Mesothelial cell of epicardium (in vitro differentiated cells): Measurements from ENCODE around the gene ZNF358. TPM values are rescaled to one million over a fixed set of nuclear protein-coding genes. Genes with fewer than 3 reads are reported as not detected.

Experiments
- DNase-seq, 2 experiments: peaks; one replicate each; pipeline ENCODE4 v3.0.0; 2021; ENCODE audit warnings: low spot score in 2 of 2; ENCODE audit not compliant: unreplicated experiment in 2 of 2
- H3K27ac Mint-ChIP-seq: 2 replicates; pipeline ENCODE4 v1.8.0; 2021; ENCODE audit warnings: mixed read lengths
- H3K27me3 Mint-ChIP-seq: 2 replicates; pipeline ENCODE4 v1.8.0; 2021; ENCODE audit warnings: low read depth, mixed read lengths
- H3K36me3 Mint-ChIP-seq: 2 replicates; pipeline ENCODE4 v1.8.0; 2021; ENCODE audit warnings: mixed read lengths
- H3K4me1 Mint-ChIP-seq: 2 replicates; pipeline ENCODE4 v1.8.0; 2021; ENCODE audit warnings: mixed read lengths
- H3K4me3 Mint-ChIP-seq: 2 replicates; pipeline ENCODE4 v1.8.0; 2021; ENCODE audit warnings: mild to moderate bottlenecking, moderate library complexity, mixed read lengths
- H3K9me3 Mint-ChIP-seq: 2 replicates; pipeline ENCODE4 v1.8.0; 2021; ENCODE audit warnings: mixed read lengths
- total RNA-seq: library from RNA; stranded (reverse); gene quantifications from 3 replicates; pipeline ENCODE4 v1.2.1, GENCODE V29; 2021
- TF ChIP-seq, protein P1 (sequence below): fragments of 200-600 bp; sonication (generic); IDR thresholded peaks from one replicate; pipeline ENCODE4 v1.5.0; 2021; ENCODE audit warnings: antibody characterized with exemption; ENCODE audit not compliant: unreplicated experiment

The ZNF358 gene
- total RNA-seq, 1 donor from 2014 or later = 67.5 TPM

DNA sequence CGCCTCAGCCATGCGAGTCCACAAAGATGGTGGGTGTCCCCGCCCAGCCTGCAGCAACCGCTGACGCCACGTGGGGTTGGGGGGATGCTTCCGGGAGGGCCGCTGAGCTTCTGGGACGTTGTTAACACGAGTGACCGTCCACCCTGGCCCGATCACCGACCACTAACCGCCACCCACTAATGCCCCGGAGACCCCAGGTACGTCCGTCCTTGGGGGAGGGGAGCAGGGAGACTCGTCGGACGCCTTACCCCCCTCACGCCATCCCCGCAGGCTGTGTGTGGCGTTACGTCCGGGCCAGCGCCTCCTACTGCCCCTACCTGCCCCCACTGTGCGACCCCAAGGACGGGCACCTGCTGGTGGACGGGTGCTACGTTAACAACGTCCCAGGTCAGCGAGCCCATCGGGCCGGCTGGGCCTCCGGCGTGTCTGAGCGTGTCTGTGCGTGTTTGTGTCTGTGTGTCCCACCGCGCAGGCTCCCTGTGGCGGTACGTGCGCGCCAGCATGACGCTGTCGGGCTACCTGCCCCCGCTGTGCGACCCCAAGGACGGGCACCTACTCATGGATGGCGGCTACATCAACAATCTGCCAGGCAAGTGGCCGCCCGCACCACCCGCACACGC, 40.9 kb downstream of the ZNF358 start:
- H3K4me1 Mint-ChIP-seq = no peaks in the 10 kb centered on the region

DNA sequence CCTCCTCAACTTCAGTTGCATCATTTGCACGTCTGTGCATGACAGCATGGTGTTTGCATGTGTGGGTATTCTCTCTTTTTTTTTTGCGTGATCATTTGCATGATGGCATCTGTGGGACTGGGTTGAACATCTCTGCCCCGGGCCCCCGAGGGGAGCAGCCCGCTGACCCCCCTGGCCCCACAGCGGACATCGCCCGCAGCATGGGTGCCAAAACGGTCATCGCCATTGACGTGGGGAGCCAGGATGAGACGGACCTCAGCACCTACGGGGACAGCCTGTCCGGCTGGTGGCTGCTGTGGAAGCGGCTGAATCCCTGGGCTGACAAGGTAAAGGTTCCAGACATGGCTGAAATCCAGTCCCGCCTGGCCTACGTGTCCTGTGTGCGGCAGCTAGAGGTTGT, 42.8 kb downstream of the ZNF358 start:
- Mint-ChIP-seq H3K27ac (no peak overlapping the region), H3K27me3 (no peaks in the 10 kb centered on the region), H3K9me3 (no peaks in the 10 kb centered on the region), H3K4me3 (no peak overlapping the region), H3K36me3 (peaks cover 27% of the 10 kb centered on the region), H3K4me1 (no peaks in the 10 kb centered on the region)
- DNase-seq = no peak
- TF ChIP-seq, protein P1, sequence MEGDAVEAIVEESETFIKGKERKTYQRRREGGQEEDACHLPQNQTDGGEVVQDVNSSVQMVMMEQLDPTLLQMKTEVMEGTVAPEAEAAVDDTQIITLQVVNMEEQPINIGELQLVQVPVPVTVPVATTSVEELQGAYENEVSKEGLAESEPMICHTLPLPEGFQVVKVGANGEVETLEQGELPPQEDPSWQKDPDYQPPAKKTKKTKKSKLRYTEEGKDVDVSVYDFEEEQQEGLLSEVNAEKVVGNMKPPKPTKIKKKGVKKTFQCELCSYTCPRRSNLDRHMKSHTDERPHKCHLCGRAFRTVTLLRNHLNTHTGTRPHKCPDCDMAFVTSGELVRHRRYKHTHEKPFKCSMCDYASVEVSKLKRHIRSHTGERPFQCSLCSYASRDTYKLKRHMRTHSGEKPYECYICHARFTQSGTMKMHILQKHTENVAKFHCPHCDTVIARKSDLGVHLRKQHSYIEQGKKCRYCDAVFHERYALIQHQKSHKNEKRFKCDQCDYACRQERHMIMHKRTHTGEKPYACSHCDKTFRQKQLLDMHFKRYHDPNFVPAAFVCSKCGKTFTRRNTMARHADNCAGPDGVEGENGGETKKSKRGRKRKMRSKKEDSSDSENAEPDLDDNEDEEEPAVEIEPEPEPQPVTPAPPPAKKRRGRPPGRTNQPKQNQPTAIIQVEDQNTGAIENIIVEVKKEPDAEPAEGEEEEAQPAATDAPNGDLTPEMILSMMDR = no peak

More for the DNA sequence above, 40.9 kb downstream of the ZNF358 start:
- Mint-ChIP-seq H3K27ac (no peak overlapping the region), H3K4me3 (no peak overlapping the region), H3K27me3 (no peaks in the 10 kb centered on the region), H3K36me3 (peaks cover 34% of the 10 kb centered on the region), H3K9me3 (no peaks in the 10 kb centered on the region)
- no peak for DNase-seq
- TF ChIP-seq, protein P1 = no peak

DNA sequence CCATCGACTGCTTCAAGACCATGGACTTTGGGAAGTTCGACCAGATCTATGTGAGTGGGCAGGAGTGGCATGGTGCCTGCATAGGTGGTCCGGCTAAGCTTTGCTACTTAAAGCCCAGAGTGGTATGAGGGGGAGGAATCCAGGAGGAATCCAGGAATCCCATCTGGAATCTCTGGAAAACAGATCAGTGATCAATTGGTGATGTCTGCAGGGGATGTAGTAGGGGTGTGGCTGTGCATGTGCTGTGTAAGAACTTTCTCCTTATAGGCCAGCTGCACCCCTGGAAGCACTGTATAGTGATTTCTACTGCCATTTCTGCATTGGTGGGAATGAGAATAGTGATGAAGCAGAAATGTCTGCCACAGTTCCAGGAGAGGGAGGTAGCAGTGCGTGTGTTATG, 43.2 kb downstream of the ZNF358 start:
- DNase-seq = no peak
- Mint-ChIP-seq H3K27ac (no peak overlapping the region), H3K4me1 (no peaks in the 10 kb centered on the region), H3K36me3 (peaks cover 27% of the 10 kb centered on the region), H3K27me3 (no peaks in the 10 kb centered on the region), H3K9me3 (no peaks in the 10 kb centered on the region), H3K4me3 (no peak overlapping the region)
- TF ChIP-seq, protein P1 = no peak

DNA sequence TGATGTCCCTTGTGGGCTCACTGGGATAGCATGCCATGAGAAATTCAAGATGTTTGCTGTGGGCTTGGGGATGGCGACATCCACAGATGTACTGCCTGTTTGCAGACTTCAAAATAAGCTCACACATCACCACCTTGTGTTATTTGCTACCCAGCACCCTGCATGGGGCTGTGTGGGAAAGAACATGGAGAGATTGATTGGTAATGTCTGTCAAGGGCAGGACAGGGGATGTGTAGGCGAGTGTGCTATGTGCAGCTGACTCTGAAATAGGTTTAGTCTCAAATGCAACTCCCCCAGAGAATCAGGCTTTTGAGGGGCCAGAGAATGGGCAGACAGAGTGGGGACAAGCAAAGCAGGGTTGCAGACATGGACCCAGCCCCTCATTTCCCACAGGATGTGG, 44.4 kb downstream of the ZNF358 start:
- Mint-ChIP-seq H3K27ac (no peak overlapping the region), H3K27me3 (no peaks in the 10 kb centered on the region), H3K4me3 (no peak overlapping the region), H3K9me3 (no peaks in the 10 kb centered on the region), H3K36me3 (peaks cover 27% of the 10 kb centered on the region), H3K4me1 (no peaks in the 10 kb centered on the region)
- DNase-seq = no peak
- TF ChIP-seq, protein P1 = no peak

DNA sequence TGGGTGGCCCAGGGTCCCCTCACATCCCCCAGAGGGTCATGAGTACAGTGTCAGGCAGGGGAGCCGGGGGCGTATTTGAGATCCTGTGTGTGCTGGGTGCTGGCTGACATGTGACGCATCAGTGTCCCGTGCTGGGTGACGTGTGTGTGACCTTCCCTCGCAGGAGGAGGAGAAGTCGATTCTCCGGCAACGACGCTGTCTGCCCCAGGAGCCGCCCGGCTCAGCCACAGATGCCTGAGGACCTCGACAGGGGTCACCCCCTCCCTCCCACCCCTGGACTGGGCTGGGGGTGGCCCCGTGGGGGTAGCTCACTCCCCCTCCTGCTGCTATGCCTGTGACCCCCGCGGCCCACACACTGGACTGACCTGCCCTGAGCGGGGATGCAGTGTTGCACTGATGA, 45.4 kb downstream of the ZNF358 start:
- no peaks in the 10 kb centered on the region for H3K27me3 Mint-ChIP-seq
- H3K36me3 Mint-ChIP-seq = peaks cover 25% of the 10 kb centered on the region
- no peak overlapping the region for H3K4me3 Mint-ChIP-seq
- TF ChIP-seq, protein P1 = no peak
- H3K9me3 Mint-ChIP-seq = no peaks in the 10 kb centered on the region
- no peaks in the 10 kb centered on the region for H3K4me1 Mint-ChIP-seq
- H3K27ac Mint-ChIP-seq = no peak overlapping the region
- DNase-seq = no peak
